NCI-H2227 treated with DMSO at 0.1 percent for 48 hours (cell line): ENCODE data around the gene STK24.
"Not testable (repeated sequence)": the region's sequence is repeated elsewhere in the genome, so short reads cannot be mapped to it uniquely, and the experiment has no call there.

ENCODE experiments used
- DNase-seq: peaks from one replicate; lab custom pipeline; 2025; lab: John Stamatoyannopoulos, UW

The STK24 gene

GRCh38 chr13:98433654-98434053, 143.3 kb downstream of the STK24 start:
- DNase-seq, result no peak

GRCh38 chr13:98432638-98433037, 144.3 kb downstream of the STK24 start:
- DNase-seq, result no peak

- DNase-seq, result no peak
Measured at GRCh38 chr13:98429977-98430736, 146.8 kb downstream of the STK24 start.

- DNase-seq, result no peak
Measured at GRCh38 chr13:98429531-98429930, 147.4 kb downstream of the STK24 start.

GRCh38 chr13:98429081-98429480, 147.8 kb downstream of the STK24 start:
- DNase-seq, result no peak

- DNase-seq, result no peak
Measured at GRCh38 chr13:98428256-98428966, 148.5 kb downstream of the STK24 start.

- DNase-seq, result no peak
Measured at GRCh38 chr13:98427331-98427995, 149.4 kb downstream of the STK24 start.

- no peak for DNase-seq
Measured at GRCh38 chr13:98423417-98423816, 153.5 kb downstream of the STK24 start.

GRCh38 chr13:98422046-98422445, 154.9 kb downstream of the STK24 start:
- DNase-seq, result no peak

- no peak for DNase-seq
Measured at GRCh38 chr13:98420554-98421175, 156.2 kb downstream of the STK24 start.

- no peak for DNase-seq
Measured at GRCh38 chr13:98419786-98420553, 156.9 kb downstream of the STK24 start.

- DNase-seq, result no peak
Measured at GRCh38 chr13:98416408-98416807, 160.5 kb downstream of the STK24 start.

- DNase-seq, result no peak
Measured at GRCh38 chr13:98415326-98416070, 161.4 kb downstream of the STK24 start.

GRCh38 chr13:98413796-98414195, 163.1 kb downstream of the STK24 start:
- DNase-seq, result no peak

- not testable (repeated sequence) for DNase-seq
Measured at GRCh38 chr13:98413278-98413677, 163.6 kb downstream of the STK24 start.

GRCh38 chr13:98411617-98412265, 165.2 kb downstream of the STK24 start:
- DNase-seq, result no peak

GRCh38 chr13:98411013-98411412, 165.9 kb downstream of the STK24 start:
- no peak for DNase-seq

GRCh38 chr13:98410612-98411011, 166.3 kb downstream of the STK24 start:
- no peak for DNase-seq

- DNase-seq, result no peak
Measured at GRCh38 chr13:98409281-98409680, 167.6 kb downstream of the STK24 start.

GRCh38 chr13:98407575-98407974, 169.3 kb downstream of the STK24 start:
- DNase-seq, result no peak
